Panc1 (cell line): ENCODE results near the gene CGNL1. TPM values are rescaled to one million over a fixed set of nuclear protein-coding genes. Genes with fewer than 3 reads are reported as not detected.

Source experiments
- ATAC-seq: fragments of 200-7000 bp; cut with Tn5 transposase; 2 replicates; pipeline ENCODE4 v1.9.1; 2020; ENCODE audit warnings: mild to moderate bottlenecking, moderate library complexity
- BruUV-seq: library from RNA; stranded (reverse); fragments of 400-500 nt; replicated peaks from 2 replicates; lab custom pipeline; 2021; lab: Mats Ljungman, UMichigan
- CTCF ChIA-PET: fragments of 300-600 bp; sonication (Branson Sonifier 250); formaldehyde crosslinking; loops from one replicate; lab custom pipeline; 2022; ENCODE audit warnings: antibody characterized with exemption; lab: Charles Lee
- POLR2A ChIA-PET: fragments of 300-600 bp; sonication (Branson Sonifier 250); formaldehyde crosslinking; loops from one replicate; lab custom pipeline; 2022; ENCODE audit warnings: antibody characterized with exemption; lab: Charles Lee
- DNase-seq: peaks from one replicate; pipeline ENCODE4 v3.0.0-alpha.2; 2010; ENCODE audit warnings: low read depth, low spot score
- H3K27ac ChIP-seq: 2 replicates; pipeline ENCODE4 v1.5.1; 2011; ENCODE audit warnings: mild to moderate bottlenecking, low read length, inconsistent platforms
- H3K27me3 ChIP-seq: fragments of 200-500 bp; sonication (Bioruptor generic); 2 replicates; pipeline ENCODE4 v1.6.0; 2014; ENCODE audit warnings: low read length, inconsistent platforms; ENCODE audit not compliant: control insufficient read depth, insufficient read depth
- H3K36me3 ChIP-seq: fragments of 200-500 bp; sonication (Bioruptor generic); 2 replicates; pipeline ENCODE4 v1.5.1; 2014; ENCODE audit warnings: inconsistent platforms, mild to moderate bottlenecking, low read length, moderate library complexity; ENCODE audit not compliant: control insufficient read depth, insufficient read depth
- H3K4me1 ChIP-seq: 2 replicates; pipeline ENCODE4 v1.5.1; 2011; ENCODE audit warnings: inconsistent platforms, mild to moderate bottlenecking, low read length, moderate library complexity; ENCODE audit not compliant: control insufficient read depth, insufficient read depth
- H3K4me3 ChIP-seq, 2 experiments: 2 replicates each; pipeline ENCODE4 v1.5.1; 2011 to 2012; ENCODE audit warnings: low read depth in 2 of 2, low read length in 2 of 2, mild to moderate bottlenecking in 2 of 2, inconsistent platforms in 1 of 2, moderate library complexity in 1 of 2
- H3K9me3 ChIP-seq: fragments of 200-500 bp; sonication (Bioruptor generic); 2 replicates; pipeline ENCODE4 v1.5.1; 2014; ENCODE audit warnings: low read depth, mild to moderate bottlenecking, inconsistent platforms, low read length, moderate library complexity; ENCODE audit not compliant: control insufficient read depth, insufficient read depth
- POLR2AphosphoS5 ChIP-seq: IDR thresholded peaks from 2 replicates; pipeline ENCODE4 v1.6.1; 2012; ENCODE audit warnings: mild to moderate bottlenecking, low read depth, low read length, moderate library complexity
- REST ChIP-seq, 2 experiments: IDR thresholded peaks; 2 replicates each; pipeline ENCODE4 v1.6.1; 2011 to 2012; ENCODE audit warnings: low read depth in 2 of 2, control low read depth in 1 of 2, low read length in 1 of 2, mild to moderate bottlenecking in 1 of 2, moderate library complexity in 1 of 2; ENCODE audit not compliant: insufficient read depth in 1 of 2
- SIN3A ChIP-seq: IDR thresholded peaks from 2 replicates; pipeline ENCODE4 v1.6.1; 2012; ENCODE audit warnings: low read depth, mild to moderate bottlenecking, low read length, moderate library complexity, borderline replicate concordance; ENCODE audit not compliant: insufficient read depth
- TCF7L2 ChIP-seq: IDR thresholded peaks from 2 replicates; pipeline ENCODE4 v1.6.1; 2011; ENCODE audit warnings: mild to moderate bottlenecking, low read depth, low read length, inconsistent platforms
- in situ Hi-C: cut with HindIII; loops from 2 replicates; pipeline ENCODE4 v1.10.0; 2016; ENCODE audit warnings: low sequenced_read_pairs, low pct_unique_long_range_greater_than_20kb
- intact Hi-C: fragments of 100-400 bp; cut with micrococcal nuclease; formaldehyde crosslinking; loops from one replicate; pipeline ENCODE4 v1.10.0; 2022; ENCODE audit not compliant: unreplicated experiment
- total RNA-seq: library from RNA; stranded (reverse); gene quantifications from one replicate; pipeline ENCODE4 v1.2.1, GENCODE V29; 2021; ENCODE audit not compliant: unreplicated experiment
- TF ChIP-seq, protein P1 (sequence below): fragments of 450-650 bp; IDR thresholded peaks from 2 replicates; pipeline ENCODE4 v1.5.1; 2017; ENCODE audit warnings: mild to moderate bottlenecking

CGNL1 gene
- total RNA-seq, 1 experiment from 2014 or later: 3.5 TPM

DNA sequence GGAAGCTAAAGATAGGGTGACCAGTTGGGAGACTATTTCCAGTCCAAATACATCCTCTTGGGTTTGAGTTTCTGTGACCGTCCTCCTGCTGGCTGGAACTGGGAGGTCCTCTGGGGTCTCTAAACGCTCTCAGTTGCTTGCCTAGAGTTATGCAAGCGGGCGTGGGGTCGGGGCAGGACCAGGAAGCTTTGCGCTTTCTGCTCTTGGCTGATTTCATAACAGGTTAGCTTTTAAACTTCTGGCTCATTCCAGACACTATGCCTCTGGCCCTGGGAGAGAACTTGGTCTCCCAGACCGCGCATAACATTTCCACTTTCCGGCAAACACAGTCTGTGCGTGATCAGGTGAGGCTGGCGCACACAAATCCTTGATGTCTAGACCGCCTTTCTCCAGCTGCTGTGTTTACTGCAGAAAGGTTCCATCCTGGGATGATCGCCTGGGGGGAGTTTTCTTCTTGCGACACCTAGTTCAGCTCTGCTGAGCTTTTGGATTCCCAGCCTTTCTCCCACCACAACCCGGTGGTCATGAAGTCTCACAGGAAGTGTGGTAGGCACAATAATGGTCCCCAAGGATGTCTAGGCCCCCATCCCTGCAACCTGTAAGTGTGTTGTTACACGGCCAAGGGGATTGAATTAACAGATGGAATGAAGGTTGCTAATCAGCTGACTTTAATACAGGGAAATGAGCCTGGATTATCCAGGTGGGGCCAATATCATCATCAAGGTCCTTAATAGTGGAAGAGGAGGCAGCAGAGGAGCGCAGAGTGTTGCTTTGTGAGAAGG is 23.6 kb upstream of the CGNL1 start:
- Histone ChIP-seq H3K4me3 (no peak overlapping the region), H3K27ac (no peak overlapping the region), H3K27me3 (no peaks in the 10 kb centered on the region), H3K9me3 (no peaks in the 10 kb centered on the region), H3K4me1 (no peaks in the 10 kb centered on the region), H3K36me3 (no peaks in the 10 kb centered on the region)
- ChIA-PET POLR2A (no interaction called here), CTCF (no interaction called here)
- no TSS peak for BruUV-seq
- in situ Hi-C loops: no loop called here
- DNase-seq: no peak
- TF ChIP-seq POLR2AphosphoS5 (no peak), TCF7L2 (no peak), REST (IDR thresholded peaks at IDR 0.05; ENCODE audit: insufficient read depth in 1 of 2, low read depth in 2 of 2, low read length in 1 of 2) (no peak), SIN3A (no peak)
- TF ChIP-seq, protein P1, sequence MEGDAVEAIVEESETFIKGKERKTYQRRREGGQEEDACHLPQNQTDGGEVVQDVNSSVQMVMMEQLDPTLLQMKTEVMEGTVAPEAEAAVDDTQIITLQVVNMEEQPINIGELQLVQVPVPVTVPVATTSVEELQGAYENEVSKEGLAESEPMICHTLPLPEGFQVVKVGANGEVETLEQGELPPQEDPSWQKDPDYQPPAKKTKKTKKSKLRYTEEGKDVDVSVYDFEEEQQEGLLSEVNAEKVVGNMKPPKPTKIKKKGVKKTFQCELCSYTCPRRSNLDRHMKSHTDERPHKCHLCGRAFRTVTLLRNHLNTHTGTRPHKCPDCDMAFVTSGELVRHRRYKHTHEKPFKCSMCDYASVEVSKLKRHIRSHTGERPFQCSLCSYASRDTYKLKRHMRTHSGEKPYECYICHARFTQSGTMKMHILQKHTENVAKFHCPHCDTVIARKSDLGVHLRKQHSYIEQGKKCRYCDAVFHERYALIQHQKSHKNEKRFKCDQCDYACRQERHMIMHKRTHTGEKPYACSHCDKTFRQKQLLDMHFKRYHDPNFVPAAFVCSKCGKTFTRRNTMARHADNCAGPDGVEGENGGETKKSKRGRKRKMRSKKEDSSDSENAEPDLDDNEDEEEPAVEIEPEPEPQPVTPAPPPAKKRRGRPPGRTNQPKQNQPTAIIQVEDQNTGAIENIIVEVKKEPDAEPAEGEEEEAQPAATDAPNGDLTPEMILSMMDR: no peak
- no peak for ATAC-seq
- intact Hi-C loops: no loop called here

GRCh38 chr15:57353317-57353804 is 22.9 kb upstream of the CGNL1 start:
- in situ Hi-C loops (no loop called here), intact Hi-C loops (no loop called here)
- H3K4me3 ChIP-seq: no peak overlapping the region
- H3K27me3 ChIP-seq: no peaks in the 10 kb centered on the region
- no peaks in the 10 kb centered on the region for H3K36me3 ChIP-seq
- no TSS peak for BruUV-seq
- H3K4me1 ChIP-seq: no peaks in the 10 kb centered on the region
- ChIA-PET POLR2A (no interaction called here), CTCF (no interaction called here)
- no peak overlapping the region for H3K27ac ChIP-seq
- DNase-seq: no peak
- no peak for ATAC-seq
- no peaks in the 10 kb centered on the region for H3K9me3 ChIP-seq
- TF ChIP-seq, protein P1: no peak
- TF ChIP-seq SIN3A (no peak), POLR2AphosphoS5 (no peak), REST (IDR thresholded peaks at IDR 0.05; ENCODE audit: insufficient read depth in 1 of 2, low read depth in 2 of 2, low read length in 1 of 2) (no peak), TCF7L2 (no peak)
